CMK (cell line): ENCODE results near the gene CBLB.

Experiments used
- DNase-seq: peaks from one replicate; pipeline ENCODE4 v3.0.0-alpha.2; 2010; ENCODE audit warnings: low read depth

The CBLB gene

GRCh38 chr3:105616374-105617121 is 252.3 kb downstream of the CBLB start:
- no peak for DNase-seq

- DNase-seq, result no peak
Observed at GRCh38 chr3:105615814-105616213, 253.0 kb downstream of the CBLB start.

- peak; percentile 57 for DNase-seq
Observed at GRCh38 chr3:105614288-105615030, 254.4 kb downstream of the CBLB start.

GRCh38 chr3:105613120-105613519 is 255.7 kb downstream of the CBLB start:
- DNase-seq, result no peak

- DNase-seq, result no peak
Observed at GRCh38 chr3:105611304-105612192, 257.3 kb downstream of the CBLB start.

GRCh38 chr3:105610473-105610872 is 258.3 kb downstream of the CBLB start:
- no peak for DNase-seq

GRCh38 chr3:105608623-105609022 is 260.2 kb downstream of the CBLB start:
- DNase-seq, result no peak

- no peak for DNase-seq
Observed at GRCh38 chr3:105606016-105606415, 262.8 kb downstream of the CBLB start.
